ENCODE measurements around the gene IDI1.
A peak's percentile ranks its signal among the peaks of the same experiment; 100 is the strongest.

DNA sequence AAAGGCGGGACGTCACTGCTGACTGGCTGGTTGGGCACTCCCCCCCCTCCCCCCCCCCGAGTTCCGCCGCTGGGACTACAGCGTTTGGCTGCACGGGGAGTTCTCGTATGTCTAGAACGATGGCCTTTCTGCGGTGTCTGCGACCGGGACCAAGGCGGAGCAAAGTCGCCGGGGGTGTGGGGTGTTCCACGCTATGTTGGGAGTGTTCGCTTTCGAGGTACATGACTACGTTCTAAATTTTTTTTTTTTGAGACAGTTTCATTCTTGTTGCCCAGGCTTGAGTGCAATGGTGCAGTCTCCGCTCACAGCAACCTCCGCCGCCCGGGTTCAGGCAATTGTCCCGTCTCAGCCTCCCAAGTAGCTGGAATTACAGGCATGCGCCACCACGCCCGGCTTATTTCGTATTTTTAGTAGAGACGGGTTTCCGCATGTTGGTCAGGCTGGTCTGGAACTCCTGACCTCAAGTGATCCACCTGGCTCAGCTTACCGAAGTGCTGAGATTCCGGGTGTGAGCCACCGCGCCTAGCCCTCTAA lies 573 bp upstream of the IDI1 start:
- TF ChIP-seq POLR2AphosphoS5 (IDR thresholded peaks at IDR 0.05; ENCODE audit: low read depth, low read length) (no peak), POLR2A (IDR thresholded peaks at IDR 0.05; ENCODE audit: low read depth, low read length) (no peak), TAF1 (IDR thresholded peaks at IDR 0.05; ENCODE audit: borderline replicate concordance, low read depth, low read length) (peak; percentile 43; the same call in 1 of the 2 replicates)
